Hippocampal formation (tissue), 2 donors: ENCODE measurements around the gene PLAAT4.

Source experiments
- DNase-seq, 2 donors: peaks; one replicate each; lab custom pipeline; 2025; lab: John Stamatoyannopoulos, UW

PLAAT4 gene, protein sequence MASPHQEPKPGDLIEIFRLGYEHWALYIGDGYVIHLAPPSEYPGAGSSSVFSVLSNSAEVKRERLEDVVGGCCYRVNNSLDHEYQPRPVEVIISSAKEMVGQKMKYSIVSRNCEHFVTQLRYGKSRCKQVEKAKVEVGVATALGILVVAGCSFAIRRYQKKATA

DNA sequence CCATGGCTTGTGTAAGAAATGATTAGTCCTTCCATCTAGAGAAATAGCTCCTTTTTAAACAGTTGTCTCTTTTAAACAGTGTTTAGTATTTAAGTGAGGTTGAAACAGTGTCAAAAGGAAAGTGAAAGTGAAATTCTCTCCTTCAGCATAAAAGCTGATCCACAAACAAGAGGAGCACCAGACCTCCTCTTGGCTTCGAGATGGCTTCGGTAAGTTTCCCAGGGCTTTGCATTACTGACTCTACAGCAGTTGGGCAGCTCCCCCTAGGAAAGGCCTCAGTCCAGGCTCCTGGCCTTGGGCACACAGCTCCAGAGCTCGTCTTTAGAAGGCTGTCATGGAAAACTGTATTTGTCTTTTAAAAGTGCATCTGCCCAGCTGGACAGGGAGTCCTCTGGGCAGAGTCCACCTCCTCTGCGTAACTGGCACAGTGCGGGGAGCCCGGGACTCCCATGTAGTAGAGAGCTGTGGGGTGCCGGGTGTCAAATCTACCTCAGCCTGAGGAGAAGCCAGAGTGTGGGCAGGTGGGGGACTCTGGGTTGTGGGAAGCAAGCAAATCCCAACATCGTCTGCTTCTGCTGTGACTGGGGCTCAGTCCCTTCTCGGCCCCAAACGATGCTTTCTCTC is at the start of gene PLAAT4:
Gene PLAAT4 (plus strand): TSS at position 140 of the 624 bp plus-strand sequence. CDS start 61 bp downstream, at position 201.
- peak; percentile 50 to 82 for DNase-seq

DNA sequence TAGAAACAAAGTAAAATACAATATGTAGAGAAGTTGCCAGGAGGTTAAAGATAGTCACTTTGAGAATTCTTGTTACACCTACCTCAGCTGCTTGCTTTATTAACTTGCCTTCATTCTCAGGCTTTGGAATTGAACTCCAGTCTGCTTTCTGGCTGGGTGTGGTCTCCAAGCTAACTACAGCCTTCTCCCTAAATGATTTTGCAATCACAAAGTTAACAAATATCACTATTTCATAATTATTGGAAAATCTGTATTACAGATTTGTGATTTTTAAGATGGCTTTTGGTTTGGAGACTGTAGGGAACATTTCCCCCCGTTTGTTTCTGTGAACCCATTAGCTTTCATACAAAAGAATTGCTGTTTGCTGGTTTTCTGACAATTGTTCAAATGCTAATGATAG is 47.8 kb upstream of the PLAAT4 start:
- no peak for DNase-seq

DNA sequence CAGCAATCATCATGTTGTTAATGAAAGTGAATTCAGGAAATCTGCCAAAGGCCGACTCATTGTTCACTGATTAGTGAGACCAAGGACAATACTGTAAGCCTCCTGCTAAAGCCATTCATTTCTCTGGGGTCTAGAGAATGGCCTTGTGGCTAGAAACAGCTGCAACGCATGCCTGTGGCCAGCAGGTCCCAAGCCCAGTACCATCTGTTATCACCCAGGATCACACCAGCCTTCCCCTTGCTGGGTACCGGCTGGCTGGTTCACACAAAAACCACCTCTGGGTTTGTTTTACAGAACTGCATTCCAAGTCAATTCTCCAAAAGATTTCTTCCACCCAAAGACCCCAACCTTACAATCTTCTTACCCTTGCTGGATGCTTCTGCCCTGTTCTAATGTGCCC is 46.7 kb upstream of the PLAAT4 start:
- no peak for DNase-seq

DNA sequence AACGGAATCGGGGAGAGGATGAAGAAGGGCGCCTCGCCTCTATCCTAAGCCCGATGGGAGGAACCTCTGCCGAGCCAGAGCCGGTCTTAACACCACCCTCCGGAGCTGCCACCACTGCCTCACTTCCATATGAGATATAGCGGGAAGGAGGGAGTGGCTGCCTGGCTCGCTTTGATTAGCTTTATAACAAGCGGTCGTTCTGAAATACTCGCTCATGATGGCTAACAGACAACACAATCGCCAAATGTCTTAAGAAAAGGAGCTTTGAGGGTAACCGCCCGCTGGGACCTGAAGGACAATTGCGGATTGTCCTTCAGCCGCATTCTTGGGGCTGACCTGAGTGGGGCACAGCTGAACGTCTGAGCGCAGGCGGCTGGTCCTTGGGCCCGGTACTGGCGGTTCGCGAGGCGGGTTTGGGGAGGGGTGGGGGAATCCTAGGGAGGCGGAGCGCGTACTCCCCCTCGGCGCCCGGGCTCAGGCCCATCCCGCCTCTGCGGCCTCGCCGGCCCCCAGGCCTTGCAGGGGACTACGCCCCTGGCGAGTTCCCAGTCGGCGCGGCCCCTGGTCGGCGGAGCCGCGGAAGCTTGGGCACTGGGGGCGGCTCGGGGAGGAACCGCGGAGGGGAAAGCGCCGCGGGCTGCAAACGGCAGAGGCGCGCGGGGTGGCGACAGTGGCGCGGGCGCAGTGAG is 45.9 kb upstream of the PLAAT4 start, which contains the start of gene PLAAT5:
Gene PLAAT5 (minus strand): TSS at position 617 of the 689 bp plus-strand sequence. CDS start 133 bp downstream, at position 484.
- DNase-seq = peak; percentile 20 to 64

DNA sequence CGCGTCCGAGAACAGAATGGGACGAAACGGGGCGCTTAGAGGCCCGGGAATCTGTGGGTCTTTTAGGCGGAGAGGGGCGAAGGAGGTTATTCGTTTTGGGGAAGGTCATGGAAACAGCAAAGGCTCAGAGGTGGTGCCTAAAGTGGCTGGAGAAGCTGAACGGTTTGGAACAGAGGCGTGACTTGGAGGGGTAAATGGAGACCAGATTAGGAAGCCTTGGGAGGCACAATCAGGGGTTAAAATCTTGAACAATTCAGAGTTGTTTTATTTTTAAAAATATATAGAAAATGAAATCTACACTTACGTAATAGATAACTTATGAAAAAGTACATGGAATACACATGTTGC is 45.4 kb upstream of the PLAAT4 start:
- DNase-seq = no peak

DNA sequence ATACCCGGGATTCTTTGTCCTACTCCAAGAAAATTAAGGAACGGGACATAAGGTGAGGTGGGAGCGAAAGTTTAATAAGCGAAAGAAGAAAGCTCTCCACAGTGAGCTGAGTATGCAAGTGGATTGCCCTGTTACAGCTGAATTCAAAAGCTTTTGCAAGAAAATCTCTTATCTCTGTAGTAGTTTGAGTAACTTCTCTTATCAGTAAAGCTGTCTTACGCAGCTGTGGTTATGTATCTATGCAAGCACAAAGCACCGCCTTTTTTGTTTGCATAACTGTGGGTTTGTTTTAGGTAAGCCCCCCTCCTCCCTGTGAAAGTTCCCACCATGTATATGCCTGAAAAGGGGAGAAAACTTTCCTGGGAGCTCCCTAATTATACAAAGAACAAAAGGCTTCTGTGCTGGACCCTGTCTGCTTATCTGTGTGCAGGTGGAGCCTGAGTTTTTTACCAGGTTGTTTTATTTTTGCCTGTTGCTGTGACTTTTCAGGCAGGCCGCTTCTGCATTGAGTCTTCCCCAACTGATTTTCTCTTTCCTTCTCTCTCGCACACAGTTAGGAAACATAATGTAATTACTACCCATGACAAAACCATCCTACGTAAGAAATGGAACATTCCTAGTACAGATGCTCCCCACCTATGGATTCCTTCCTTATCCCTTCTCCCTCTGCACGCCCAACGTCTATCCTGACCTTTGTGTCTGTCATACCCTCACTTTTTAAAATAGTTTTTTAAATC is 44.8 kb upstream of the PLAAT4 start:
- DNase-seq = no peak

DNA sequence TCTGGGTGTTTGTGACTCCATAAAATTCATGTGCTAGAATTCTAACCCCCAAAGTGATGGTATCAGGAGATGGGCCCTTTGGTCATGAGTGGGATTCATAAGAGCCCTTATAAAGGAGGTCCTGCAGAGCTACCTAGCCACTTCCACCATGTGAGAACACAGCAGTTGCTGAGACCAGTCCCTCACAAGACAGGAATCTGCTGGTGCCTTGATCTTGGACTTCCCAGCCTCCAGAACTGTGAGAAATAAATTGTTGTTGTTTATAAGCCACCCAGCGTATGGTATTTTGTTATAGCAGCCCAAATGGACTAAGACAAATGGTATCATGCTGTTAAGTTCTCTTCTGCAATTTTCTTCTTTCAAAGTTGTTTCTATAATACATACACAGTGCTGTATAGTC is 44.2 kb upstream of the PLAAT4 start:
- DNase-seq = no peak

DNA sequence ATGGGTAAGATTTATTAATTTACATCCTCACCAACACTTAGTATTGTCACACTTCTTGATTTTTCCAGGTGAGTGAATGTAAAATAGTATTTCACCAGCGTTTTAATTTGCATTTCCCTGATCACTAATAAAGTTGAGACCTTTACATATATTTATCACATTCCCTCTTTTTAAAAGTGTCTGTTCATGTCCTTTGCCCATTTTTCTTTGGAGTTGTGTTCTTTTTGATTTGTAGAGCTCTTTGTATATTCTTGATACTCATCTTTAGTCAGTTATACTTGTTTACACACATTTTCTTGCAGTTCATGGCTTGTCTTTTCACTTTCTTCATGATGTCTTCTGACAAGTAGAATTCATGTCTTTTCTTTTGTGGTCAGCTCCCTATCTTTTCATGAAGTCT is 43.5 kb upstream of the PLAAT4 start:
- no peak for DNase-seq

DNA sequence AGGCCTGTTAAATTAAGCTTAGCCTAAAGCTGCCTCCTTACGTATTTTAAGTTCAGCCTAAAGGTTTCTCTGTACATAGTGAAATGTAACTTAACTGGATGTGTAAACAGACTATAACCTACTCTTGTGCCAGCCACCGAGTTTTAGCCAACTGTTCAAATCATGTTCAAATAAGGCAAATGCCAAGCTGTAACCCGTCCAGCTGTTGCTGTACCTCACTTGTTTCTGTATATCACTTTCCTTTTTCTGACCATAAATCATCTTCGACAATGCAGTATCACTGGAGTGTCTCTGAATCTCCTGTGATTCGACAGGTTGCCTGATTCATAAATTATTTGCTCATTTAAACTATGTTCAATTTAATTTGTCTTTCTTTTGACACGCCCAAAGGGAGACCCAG is 41.6 kb upstream of the PLAAT4 start:
- no peak for DNase-seq

DNA sequence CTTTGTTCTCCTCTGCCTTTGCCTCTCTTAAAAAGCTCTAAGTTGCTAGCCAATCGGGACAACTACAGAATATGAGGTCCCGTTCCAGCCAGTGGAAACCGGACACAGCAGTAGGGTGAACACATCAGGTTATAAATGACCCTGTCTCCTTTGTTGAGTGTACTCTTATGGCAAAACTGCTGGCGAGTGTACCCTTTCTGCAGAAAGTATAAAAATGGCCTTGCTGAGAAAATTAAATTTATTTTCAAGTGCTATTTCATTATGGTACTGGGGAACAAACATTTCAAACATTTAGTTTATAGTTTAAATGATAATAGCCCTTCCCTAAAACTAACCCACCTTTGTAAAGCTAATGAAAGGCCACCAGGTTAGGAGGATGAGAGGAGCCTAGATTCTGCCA is 36.7 kb upstream of the PLAAT4 start:
- no peak for DNase-seq

DNA sequence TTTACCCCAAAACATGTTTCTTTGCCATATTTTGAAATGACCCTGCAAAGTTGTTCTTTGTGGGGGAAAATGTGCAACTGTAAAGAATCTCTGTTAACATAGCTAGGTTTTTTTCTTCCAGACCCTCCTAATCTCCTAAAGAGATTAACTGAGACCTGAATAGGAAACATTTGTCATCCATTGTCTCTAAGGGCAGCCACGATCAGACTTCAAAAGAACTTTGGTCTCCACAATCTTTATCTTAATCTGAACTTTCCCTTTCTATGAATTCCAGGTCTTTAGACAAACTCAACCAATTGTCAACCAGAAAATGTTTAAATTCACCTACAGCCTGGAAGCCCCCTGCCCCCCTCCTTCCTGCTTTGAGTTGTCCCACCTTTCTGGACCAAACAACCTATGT is 35.4 kb upstream of the PLAAT4 start:
- no peak for DNase-seq

DNA sequence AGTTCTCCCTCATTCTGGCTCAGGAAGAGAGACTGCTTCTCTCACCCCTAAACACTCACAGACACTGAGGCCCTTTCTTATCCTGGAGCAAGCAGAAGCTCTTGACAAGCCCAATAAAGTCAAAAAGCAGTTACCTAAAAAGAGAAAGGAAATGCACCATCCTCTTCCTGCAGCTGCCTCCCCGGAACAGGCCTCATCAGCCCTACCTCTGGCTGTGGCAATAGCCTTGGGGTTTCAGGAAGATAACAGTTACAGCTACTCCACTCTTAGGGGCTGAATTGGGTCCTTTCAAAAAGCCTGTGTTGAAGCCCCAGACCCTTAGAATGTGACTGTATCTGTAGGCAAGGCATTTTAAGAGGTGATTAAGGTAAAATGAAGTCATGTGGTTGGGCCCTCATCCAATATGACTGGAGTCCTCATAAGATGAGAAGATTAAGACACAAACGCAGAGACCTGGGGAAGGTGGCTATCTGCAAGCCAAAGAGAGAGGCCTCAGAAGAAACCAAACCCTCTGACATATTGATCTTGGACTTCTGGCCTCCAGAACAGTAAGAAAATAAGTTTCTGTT is 34.3 kb upstream of the PLAAT4 start:
- no peak for DNase-seq

DNA sequence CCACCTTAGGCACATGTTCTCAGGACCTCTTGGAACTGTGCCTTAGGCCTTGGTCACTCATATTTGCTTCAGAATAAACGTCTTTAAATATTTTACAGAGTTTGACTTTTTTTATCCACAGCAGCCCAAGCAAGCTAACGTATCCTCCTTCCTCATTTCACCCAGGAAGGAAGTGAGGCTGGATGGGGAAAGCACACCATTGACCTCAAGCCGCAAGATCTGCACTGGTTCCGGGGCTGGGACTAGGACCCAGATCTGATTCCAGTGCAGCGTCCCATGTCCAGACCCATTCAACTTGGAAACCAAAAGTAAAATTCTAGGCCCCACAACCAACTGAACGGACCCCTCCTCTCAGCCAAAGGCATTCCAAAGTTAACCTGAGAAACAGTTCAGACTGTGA is 33.1 kb upstream of the PLAAT4 start:
- DNase-seq = no peak

DNA sequence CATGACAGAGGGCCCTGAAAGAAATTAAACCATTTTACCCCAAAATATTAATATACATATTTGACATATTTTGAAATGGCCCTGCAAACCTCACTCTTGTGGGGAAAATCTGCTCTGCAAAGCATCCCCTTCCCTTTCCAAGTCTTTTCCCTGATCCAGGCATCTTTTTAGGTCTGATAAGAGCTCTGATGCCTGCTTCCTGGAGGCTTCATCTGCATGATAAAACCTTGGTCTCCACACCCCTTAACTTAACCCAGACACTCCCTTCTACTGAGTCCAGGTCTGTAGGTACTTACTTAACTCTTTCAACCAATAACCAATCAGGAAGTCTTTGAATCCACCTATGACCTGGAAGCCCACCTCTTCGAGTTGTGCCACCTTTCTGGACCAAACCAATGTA is 32.6 kb upstream of the PLAAT4 start:
- DNase-seq = no peak

DNA sequence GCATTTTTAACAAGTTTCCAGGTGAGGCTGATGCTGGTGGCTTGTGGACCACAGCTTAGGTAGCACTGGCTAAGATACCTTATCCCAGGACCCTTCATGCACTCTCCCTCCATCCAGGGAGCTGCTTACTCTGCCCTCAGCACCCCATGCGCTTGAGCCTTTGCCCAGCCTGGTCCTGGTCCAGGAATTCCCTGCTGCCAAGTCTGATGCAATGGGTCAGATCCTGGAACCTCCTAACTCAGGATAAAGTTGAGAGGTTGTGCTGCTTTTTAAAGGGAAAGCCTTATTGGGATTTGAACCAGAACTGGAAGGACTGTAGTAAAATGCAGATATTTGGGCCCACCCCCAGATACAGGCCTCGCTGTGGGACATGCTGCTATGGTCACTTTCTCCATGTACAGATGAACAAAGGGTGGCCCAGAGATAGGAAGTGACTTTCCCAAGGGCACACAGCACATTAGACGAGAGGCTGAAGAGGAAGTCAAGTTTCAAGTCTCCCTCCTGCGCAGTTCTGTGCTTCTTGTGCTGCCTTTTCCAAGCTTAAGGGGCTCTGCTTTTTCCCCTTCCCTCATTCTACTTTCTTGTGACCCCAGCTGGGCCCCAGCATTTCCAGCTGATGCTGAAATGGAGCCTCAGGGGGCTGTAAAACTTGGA is 31.5 kb upstream of the PLAAT4 start:
- peak in 1 of 2 donors; percentile 30 for DNase-seq

DNA sequence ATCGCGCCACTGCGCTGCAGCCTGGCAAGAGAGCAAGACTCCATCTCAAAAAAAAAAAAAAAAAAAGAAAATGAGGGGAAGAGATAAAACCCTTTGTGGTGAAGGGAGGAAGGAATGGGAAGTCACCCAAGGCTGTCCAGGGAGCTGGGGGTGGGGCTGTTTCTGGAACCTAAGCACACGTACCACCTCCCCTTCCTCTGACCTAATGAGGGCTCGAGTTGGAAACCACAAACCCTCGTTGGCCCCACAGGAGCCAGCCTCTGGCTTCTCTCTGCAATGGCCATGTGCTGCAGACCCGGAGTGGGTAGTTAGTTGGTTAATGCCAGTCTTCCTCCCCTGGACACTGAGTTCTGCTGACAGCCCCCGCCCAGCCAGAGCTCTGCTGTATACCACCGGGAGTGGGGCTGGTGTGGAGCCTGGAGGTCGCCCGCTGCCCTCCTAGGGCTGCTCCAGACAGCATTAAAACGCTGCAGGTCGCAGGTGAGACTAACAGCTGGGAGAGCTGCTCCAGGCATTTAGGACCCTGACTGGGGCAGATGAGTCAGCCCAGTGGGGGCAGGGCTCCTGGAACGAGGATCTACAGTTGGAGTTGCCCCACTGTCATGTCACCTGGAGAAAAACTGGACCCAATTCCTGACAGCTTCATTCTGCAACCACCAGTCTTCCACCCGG is 30.6 kb upstream of the PLAAT4 start, which contains the start of gene LGALS12:
Gene LGALS12 (plus strand): TSS at position 228 of the 672 bp plus-strand sequence. CDS start 375 bp downstream, at position 603.
- DNase-seq = no peak

DNA sequence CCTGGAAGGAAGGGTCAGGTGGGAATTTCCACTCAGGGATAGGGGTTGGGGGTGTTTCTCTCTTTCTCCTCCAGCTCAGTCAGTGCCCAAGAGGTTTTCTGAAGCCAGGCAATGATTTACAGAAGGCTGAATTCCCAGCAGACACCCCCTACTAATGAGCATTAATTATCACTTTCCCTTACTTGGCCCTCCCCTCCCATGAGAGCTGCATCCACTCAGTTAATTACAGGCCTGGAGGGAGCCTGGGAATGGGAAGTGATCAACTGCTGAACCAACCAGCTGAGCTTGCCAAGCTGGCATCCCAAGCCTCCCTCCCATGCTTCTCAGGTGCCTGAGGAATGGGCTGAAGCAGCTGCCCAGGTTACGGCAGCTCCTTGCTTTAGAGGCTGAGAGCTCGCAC is 29.7 kb upstream of the PLAAT4 start:
- no peak for DNase-seq

DNA sequence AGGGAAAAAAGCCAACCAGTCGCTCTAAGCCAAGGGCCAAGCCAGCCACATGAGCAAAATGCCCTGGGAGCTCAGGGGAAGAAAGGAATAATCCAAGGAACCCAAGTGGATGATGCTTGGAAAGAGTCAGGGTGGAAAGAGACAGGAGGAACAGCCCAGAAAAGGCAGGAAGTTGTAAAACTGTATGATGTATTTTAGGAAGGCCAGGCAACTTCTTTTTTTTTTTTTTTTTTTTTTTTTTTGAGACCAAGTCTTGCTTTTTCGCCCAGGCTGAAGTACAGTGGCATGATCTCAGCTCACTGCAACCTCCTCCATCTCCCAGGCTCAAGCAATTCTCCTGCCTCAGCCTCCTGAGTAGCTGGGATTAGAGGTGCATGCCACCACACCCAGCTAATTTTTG is 29.1 kb upstream of the PLAAT4 start:
- DNase-seq = no peak

DNA sequence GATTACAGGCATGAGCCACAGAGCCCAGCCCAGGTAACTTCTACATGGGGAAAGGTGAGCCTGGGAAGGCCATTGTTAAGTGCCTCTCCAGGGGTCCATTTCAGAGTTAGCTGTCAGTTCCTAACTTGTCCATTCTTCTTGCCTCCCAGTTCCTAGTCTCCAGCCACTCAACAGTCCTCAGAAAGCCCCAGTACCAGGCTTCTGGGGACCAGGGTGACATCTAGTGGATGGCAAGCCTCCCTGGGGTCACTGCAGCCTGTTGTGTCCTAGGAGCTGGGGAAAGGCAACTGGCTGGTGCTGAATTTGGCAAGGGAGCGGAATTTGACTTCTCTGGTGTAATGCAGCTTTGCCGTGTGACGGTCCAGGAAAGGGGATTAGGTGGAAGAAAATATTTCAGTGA is 28.6 kb upstream of the PLAAT4 start:
- DNase-seq = peak; percentile 75 to 88

DNA sequence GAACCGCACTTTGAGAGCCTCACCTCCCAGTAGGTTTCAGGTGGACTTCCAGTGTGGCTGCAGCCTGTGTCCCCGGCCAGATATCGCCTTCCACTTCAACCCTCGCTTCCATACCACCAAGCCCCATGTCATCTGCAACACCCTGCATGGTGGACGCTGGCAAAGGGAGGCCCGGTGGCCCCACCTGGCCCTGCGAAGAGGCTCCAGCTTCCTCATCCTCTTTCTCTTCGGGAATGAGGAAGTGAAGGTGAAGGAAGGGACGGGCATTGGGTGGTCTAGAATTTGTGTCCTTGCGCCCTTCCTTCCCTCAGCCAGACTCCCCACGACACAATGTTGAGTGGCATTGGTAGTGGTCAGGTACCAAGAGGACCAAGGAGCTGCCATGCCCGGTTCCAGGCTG is 27.9 kb upstream of the PLAAT4 start:
- no peak for DNase-seq

DNA sequence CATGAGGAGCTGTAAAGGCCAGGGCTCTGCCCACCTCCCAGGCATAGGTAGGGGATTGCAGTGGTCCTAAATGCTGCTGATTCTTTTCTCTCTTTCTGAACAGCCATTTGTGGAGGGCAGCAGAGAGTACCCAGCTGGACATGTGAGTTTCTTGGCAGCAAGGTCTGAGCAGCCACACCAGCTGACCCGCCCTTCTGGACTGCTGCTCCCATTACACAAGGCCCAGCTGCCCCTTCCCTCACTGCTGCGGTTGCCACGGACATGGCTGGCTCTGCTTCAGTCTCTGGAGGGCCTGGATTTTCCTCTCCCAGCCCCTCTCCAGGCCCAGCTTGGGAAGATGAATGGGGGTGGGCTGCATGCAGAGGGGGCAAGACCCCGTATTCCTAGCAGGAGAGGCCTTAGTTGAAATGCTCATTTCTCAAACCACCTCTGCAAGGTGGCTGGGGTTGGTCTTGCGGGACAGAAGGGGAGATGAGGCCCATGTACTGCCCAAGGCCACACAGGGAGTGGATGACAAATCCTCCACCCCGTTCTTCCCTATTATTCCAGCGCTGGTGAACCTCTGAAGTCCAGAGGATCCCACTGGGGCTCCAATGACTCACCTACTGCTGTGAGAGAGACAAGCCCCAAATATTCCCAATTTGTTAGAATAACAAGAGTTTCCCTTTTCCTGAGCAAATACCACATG is 26.1 kb upstream of the PLAAT4 start:
- peak; percentile 84 to 95 for DNase-seq
